GM12872 (cell line): ENCODE data around the gene EYS.

Experiments used
- TF ChIP-seq, protein P1 (sequence below): IDR thresholded peaks from 3 replicates; pipeline ENCODE4 v1.5.1; 2011; ENCODE audit warnings: low read depth, mild to moderate bottlenecking, low read length, moderate library complexity; ENCODE audit not compliant: insufficient read depth

The EYS gene

DNA sequence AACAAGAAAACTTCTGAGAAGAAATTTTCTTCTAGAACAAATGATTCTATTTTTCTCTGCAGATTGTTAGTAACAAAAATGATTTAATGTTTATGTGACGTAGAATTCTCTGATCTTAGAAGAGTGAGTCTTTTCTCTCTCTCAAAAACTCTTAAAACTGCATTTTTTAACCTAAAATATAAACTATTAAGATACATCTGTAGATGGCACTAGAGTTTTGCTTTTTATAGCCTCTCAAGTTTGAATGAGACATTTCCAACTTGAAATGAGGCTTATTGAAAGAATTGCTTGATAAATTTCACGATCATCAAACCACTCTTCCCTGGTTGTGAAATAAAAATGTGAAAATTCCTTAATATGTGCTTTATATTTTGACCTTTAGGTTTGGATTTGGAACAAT is 2017.6 kb downstream of the EYS start:
- TF ChIP-seq, protein P1, sequence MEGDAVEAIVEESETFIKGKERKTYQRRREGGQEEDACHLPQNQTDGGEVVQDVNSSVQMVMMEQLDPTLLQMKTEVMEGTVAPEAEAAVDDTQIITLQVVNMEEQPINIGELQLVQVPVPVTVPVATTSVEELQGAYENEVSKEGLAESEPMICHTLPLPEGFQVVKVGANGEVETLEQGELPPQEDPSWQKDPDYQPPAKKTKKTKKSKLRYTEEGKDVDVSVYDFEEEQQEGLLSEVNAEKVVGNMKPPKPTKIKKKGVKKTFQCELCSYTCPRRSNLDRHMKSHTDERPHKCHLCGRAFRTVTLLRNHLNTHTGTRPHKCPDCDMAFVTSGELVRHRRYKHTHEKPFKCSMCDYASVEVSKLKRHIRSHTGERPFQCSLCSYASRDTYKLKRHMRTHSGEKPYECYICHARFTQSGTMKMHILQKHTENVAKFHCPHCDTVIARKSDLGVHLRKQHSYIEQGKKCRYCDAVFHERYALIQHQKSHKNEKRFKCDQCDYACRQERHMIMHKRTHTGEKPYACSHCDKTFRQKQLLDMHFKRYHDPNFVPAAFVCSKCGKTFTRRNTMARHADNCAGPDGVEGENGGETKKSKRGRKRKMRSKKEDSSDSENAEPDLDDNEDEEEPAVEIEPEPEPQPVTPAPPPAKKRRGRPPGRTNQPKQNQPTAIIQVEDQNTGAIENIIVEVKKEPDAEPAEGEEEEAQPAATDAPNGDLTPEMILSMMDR, result no peak

DNA sequence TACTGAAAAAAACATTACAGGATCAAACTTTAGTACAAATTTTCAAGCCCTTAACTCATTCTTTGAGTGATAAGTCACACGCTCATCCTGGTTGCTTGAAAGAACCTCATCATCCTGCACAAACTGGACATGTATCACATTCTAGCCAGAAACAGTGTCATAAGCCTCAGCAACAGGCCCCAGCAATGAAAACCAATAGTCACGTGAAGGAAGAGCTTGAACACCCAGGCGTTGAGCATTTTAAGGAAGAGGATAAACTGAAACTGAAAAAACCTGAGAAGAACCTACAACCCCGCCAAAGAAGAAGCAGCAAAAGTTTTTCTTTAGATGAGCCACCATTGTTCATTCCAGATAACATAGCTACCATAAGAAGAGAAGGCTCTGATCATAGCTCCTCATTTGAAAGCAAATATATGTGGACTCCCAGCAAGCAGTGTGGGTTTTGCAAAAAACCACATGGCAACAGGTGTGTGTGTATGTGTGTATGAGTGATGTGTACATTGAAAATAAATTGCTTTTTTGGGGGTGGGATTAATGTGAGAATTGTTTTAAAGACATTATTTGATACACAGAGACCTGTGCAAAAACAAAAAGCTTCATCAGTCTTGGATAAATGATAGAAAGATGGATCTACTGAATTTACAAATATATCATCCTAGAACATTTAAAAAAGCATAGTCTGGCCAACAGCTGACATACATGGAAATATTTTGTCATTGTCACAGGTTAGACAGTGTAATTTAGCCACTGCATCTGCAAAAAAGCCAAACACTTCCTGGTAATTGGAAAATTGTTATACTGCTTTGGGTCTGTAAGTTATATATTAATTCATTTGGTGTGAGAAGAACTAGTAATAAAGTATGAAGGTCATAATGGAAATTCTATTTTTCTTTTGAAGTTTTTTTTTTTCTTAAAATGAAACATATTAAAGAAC is 2021.3 kb downstream of the EYS start:
- TF ChIP-seq, protein P1, result no peak

DNA sequence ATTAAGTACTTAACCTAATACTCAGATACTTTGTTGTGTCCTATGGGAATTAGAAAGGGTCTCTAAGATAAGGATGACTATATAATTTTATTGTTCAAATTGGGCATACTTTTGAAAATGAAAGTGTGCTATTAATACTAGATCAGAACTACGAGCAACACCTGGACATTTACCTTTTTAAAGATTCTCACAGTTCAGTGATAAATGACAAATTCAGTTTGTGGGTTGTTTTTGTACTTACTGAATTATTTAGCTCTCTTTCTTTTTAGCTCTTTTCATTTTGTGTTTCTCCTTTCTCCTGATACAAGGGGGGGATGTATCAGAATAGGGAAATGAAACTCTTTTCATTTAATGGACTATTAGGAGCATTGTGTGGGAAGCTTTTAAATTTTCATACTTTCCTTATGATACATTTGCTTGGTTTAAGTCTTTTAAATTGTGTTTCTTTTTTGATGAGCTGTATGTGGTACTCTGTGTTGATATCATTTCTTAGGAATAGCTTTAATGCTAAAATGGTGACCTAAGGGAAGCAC is 2023.9 kb downstream of the EYS start:
- TF ChIP-seq, protein P1, result no peak

DNA sequence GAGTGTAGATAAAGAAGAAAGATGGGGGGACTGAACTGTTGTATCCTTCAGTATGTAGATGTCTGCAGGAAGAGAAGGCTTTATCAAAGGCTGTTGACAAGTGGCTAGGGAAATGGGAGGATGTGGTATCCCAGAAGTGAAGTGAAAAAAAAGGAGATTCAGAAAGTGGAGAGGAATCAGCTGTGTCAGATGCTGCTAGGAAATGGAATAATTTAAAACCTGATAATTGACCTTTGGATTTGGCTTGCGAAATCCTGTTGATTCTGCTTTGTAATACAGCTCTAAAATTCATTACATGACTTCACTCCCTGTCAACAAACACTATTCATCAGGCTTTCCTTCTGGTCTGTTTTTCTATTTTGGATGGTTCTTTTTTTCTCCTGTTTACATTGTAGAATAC is 2029.7 kb downstream of the EYS start:
- TF ChIP-seq, protein P1, result no peak

DNA sequence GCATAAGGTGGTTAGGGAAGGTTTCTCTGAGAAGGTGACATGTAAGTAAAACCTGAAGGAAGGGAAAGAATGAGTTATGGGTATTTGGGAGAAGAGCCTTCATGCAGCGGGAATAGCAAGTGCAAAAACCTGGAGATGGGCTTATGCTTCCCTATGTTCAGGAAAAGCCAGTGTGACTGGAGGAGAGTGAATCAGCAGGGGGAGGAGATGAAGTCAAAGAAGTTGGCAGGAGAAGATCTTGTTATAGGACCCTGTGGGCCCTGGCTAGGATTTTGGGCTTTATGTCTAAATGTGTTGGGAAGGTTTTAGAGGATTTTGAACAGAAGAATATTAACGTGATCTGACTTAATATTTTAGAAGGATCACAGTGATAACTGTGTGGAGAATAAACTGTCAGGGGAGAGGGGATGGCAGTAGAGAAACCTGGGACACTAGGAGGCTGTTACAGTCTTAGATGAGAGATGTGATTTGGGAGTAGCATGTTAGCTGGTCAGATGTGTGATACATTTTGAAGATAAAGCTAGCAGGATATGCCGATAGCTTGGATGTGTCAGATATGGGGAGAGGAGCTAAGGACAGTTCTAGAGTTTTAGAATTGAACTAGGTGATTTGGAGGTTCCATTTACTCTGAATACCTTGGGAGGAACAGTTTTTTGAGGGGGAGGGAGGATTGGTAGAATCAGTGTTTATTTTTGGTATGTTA is 2030.5 kb downstream of the EYS start:
- TF ChIP-seq, protein P1, result no peak

DNA sequence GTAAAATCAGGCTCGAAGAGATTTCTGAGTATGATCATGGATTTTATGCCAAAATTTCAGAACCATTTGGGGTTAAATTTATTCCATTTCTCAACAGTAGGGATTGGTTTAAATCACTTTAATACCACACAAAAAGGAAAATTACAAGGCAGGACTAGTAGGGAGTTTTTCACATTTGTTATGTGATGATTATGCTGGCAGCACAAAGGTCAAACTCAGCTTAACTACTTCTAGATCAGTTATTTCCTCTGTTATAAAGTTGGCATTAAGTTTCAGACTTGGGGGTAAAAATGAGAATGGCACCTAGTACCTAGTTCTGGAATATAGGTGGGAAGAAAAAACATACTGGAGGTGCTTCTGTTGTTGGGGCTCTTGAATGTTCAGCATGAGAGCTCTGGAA is 2031.9 kb downstream of the EYS start:
- TF ChIP-seq, protein P1, result no peak

DNA sequence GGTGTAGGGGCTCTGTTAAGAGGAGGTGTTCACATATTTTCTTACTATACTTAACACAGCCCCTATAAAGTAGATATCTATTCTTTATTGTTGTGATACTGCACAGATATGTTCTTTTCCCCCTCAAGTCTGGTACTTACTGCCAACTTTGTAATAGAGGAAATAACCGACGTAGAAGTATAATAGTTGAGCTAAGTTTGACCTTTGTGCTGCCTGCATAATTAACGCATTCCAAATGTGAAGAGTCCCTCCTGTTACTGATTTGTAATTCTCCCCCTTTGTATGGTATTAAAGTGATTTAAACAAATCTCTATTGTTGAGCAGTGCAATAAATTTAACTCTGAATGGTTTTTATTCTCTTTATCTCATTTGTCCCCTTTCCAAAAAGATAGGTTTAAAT is 2032.4 kb downstream of the EYS start:
- TF ChIP-seq, protein P1, result no peak
